Trophoblast cell (in vitro differentiated cells and primary cell): Measurements from ENCODE around the gene ANKIB1.
A peak's percentile ranks its signal among the peaks of the same experiment; 100 is the strongest.

Source experiments
- DNase-seq, 2 donors: peaks; one replicate each; pipeline ENCODE4 v3.0.0-alpha.2; 2016
- H2AFZ ChIP-seq: 2 replicates; pipeline ENCODE4 v1.6.1; 2013; ENCODE audit warnings: low read length, moderate library complexity, mild to moderate bottlenecking; ENCODE audit not compliant: insufficient read depth, poor library complexity
- H2AK5ac ChIP-seq: 2 replicates; pipeline ENCODE4 v1.6.1; 2013; ENCODE audit warnings: mild to moderate bottlenecking, low read length
- H2BK120ac ChIP-seq: 2 replicates; pipeline ENCODE4 v1.6.1; 2013; ENCODE audit warnings: low read length, mild to moderate bottlenecking, moderate library complexity; ENCODE audit not compliant: insufficient read depth, poor library complexity
- H2BK12ac ChIP-seq: 2 replicates; pipeline ENCODE4 v1.6.1; 2013; ENCODE audit warnings: mild to moderate bottlenecking, low read length, moderate library complexity
- H2BK5ac ChIP-seq: 2 replicates; pipeline ENCODE4 v1.6.1; 2013; ENCODE audit warnings: low read length, low read depth, moderate library complexity, mild to moderate bottlenecking; ENCODE audit not compliant: poor library complexity
- H3K14ac ChIP-seq: 2 replicates; pipeline ENCODE4 v1.6.1; 2013; ENCODE audit warnings: mild to moderate bottlenecking, low read length
- H3K18ac ChIP-seq: 2 replicates; pipeline ENCODE4 v1.6.1; 2013; ENCODE audit warnings: mild to moderate bottlenecking, low read length
- H3K23ac ChIP-seq: 2 replicates; pipeline ENCODE4 v1.6.1; 2013; ENCODE audit warnings: low read length
- H3K27ac ChIP-seq: 2 replicates; pipeline ENCODE4 v1.5.1; 2013; ENCODE audit warnings: low read depth, mild to moderate bottlenecking, inconsistent platforms, low read length, moderate library complexity
- H3K27me3 ChIP-seq: 2 replicates; pipeline ENCODE4 v1.6.1; 2013; ENCODE audit warnings: inconsistent platforms, mild to moderate bottlenecking, low read length, moderate library complexity; ENCODE audit not compliant: insufficient read depth
- H3K36me3 ChIP-seq, 2 experiments: 1 replicate in 1 of 2; 2 replicates in 1 of 2; pipeline ENCODE4 v1.6.1; 2013; ENCODE audit warnings: low read length in 2 of 2, mild to moderate bottlenecking in 2 of 2, moderate library complexity in 1 of 2; ENCODE audit not compliant: insufficient read depth in 2 of 2, control insufficient read depth in 1 of 2
- H3K4ac ChIP-seq: 2 replicates; pipeline ENCODE4 v1.6.1; 2013; ENCODE audit warnings: low read depth, mild to moderate bottlenecking, low read length, moderate library complexity
- H3K4me1 ChIP-seq, 2 experiments: 1 replicate in 1 of 2; 2 replicates in 1 of 2; pipeline ENCODE4 v1.6.1; 2013; ENCODE audit warnings: low read length in 2 of 2, mild to moderate bottlenecking in 2 of 2, moderate library complexity in 1 of 2; ENCODE audit not compliant: insufficient read depth in 2 of 2, control insufficient read depth in 1 of 2
- H3K4me2 ChIP-seq: 2 replicates; pipeline ENCODE4 v1.6.1; 2013; ENCODE audit warnings: inconsistent platforms, mild to moderate bottlenecking, low read length, moderate library complexity
- H3K4me3 ChIP-seq: 2 replicates; pipeline ENCODE4 v1.5.1; 2013; ENCODE audit warnings: mild to moderate bottlenecking, low read depth, low read length, inconsistent platforms
- H3K79me1 ChIP-seq: one replicate; pipeline ENCODE4 v1.6.1; 2013; ENCODE audit warnings: low read length
- H3K79me2 ChIP-seq: 2 replicates; pipeline ENCODE4 v1.6.1; 2013; ENCODE audit warnings: low read length, mild to moderate bottlenecking; ENCODE audit not compliant: control insufficient read depth, insufficient read depth, poor library complexity
- H3K9ac ChIP-seq: 2 replicates; pipeline ENCODE4 v1.6.1; 2013; ENCODE audit warnings: mild to moderate bottlenecking, low read length
- H3K9me3 ChIP-seq: 2 replicates; pipeline ENCODE4 v1.6.1; 2013; ENCODE audit warnings: low read depth, mild to moderate bottlenecking, control low read depth, inconsistent platforms, low read length; ENCODE audit not compliant: insufficient read depth
- H4K12ac ChIP-seq: 2 replicates; pipeline ENCODE4 v1.6.1; 2013; ENCODE audit warnings: low read depth, mild to moderate bottlenecking, low read length, moderate library complexity
- H4K8ac ChIP-seq: 2 replicates; pipeline ENCODE4 v1.6.1; 2013; ENCODE audit warnings: low read depth, mild to moderate bottlenecking, low read length, moderate library complexity
- H4K91ac ChIP-seq: one replicate; pipeline ENCODE4 v1.6.1; 2013; ENCODE audit warnings: low read depth, mild to moderate bottlenecking, low read length, moderate library complexity
- WGBS: extraction: QIAGEN DNeasy Blood & Tissue Kit; methylation state at CpG from one replicate; pipeline ENCODE4 v1.1.7; 2013; ENCODE audit warnings: missing lambda C conversion rate; ENCODE audit not compliant: insufficient read length, insufficient coverage; ENCODE audit errors: extremely low coverage; 5-methylcytosine and 5-hydroxymethylcytosine counted together

The ANKIB1 gene

DNA sequence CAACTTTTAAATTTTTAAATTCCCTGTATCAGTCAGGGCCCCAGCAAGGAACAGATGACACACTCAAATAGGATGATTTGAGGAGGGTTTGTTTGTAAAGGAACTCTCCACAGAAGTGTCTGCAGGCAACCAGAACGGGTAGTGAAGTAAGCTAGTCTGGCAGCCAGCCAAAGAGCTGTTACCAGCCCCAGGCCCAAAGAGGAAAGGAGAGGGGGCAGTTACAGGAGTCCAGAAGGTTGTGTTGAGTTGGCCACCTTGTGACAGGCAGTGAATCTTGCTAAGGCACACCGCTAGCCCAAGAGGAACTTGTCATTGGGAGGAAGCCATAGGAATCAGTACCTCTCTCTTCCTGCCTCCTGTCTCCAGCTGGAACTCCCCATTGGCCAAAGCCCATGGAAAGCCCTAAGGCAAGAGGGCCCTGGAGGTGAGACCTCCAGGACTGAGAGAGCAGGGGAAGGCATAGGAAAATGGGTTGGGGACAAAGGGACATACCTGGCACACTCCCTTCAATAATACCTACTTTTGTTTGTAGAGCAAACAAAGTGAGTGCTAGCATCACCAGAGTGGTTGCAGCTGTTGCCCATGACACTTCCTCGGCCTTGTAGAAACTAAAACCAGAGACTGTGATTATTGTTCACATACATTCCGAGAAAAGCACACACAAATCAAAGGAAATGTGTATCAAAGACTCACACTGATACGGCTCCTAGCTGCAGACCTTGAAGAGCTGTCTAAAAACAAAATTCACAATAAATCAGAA lies 176.1 kb downstream of the ANKIB1 start:
- H3K9me3 ChIP-seq: no peaks in the 10 kb centered on the region
- H4K12ac ChIP-seq: no peak overlapping the region
- no peak overlapping the region for H2AFZ ChIP-seq
- H2BK5ac ChIP-seq: no peak overlapping the region
- H3K14ac ChIP-seq: no peak overlapping the region
- no peak overlapping the region for H3K23ac ChIP-seq
- WGBS: no CpG with 5 or more reads among the region's 5 CpGs
- H2AK5ac ChIP-seq: no peak overlapping the region
- H3K9ac ChIP-seq: no peak overlapping the region
- H3K27me3 ChIP-seq: no peaks in the 10 kb centered on the region
- no peak overlapping the region for H3K27ac ChIP-seq
- no peaks in the 10 kb centered on the region for H3K4me1 ChIP-seq
- H4K8ac ChIP-seq: no peak overlapping the region
- H4K91ac ChIP-seq: no peak overlapping the region
- H3K18ac ChIP-seq: no peak overlapping the region
- no peaks in the 10 kb centered on the region for H3K36me3 ChIP-seq
- peak overlapping the region; percentile 16 for H2BK120ac ChIP-seq
- peaks cover 7% of the 10 kb centered on the region for H3K79me1 ChIP-seq
- no peak overlapping the region for H3K4me2 ChIP-seq
- H2BK12ac ChIP-seq: no peak overlapping the region
- H3K79me2 ChIP-seq: peaks cover 2% of the 10 kb centered on the region
- no peak overlapping the region for H3K4me3 ChIP-seq
- no peak for DNase-seq
- H3K4ac ChIP-seq: no peak overlapping the region

GRCh38 chr7:92422926-92423325 lies 177.2 kb downstream of the ANKIB1 start:
- no peaks in the 10 kb centered on the region for H3K27me3 ChIP-seq
- H2BK5ac ChIP-seq: no peak overlapping the region
- H4K91ac ChIP-seq: no peak overlapping the region
- H3K4ac ChIP-seq: no peak overlapping the region
- no peaks in the 10 kb centered on the region for H3K36me3 ChIP-seq
- no peak overlapping the region for H3K27ac ChIP-seq
- no CpG with 5 or more reads among the region's 6 CpGs for WGBS
- H3K14ac ChIP-seq: no peak overlapping the region
- H3K79me2 ChIP-seq: peaks cover 2% of the 10 kb centered on the region
- H2BK12ac ChIP-seq: peak overlapping the region; percentile 19
- H3K4me1 ChIP-seq: no peaks in the 10 kb centered on the region
- no peak overlapping the region for H3K23ac ChIP-seq
- no peak overlapping the region for H2AFZ ChIP-seq
- H3K4me3 ChIP-seq: no peak overlapping the region
- DNase-seq: no peak
- H3K9ac ChIP-seq: no peak overlapping the region
- H2AK5ac ChIP-seq: no peak overlapping the region
- no peak overlapping the region for H3K4me2 ChIP-seq
- no peak overlapping the region for H4K12ac ChIP-seq
- H3K79me1 ChIP-seq: peaks cover 7% of the 10 kb centered on the region
- H2BK120ac ChIP-seq: no peak overlapping the region
- H3K18ac ChIP-seq: no peak overlapping the region
- H4K8ac ChIP-seq: no peak overlapping the region
- H3K9me3 ChIP-seq: no peaks in the 10 kb centered on the region

- H2BK12ac ChIP-seq: no peak overlapping the region
- no peak overlapping the region for H3K9ac ChIP-seq
- no peak overlapping the region for H2AK5ac ChIP-seq
- peaks cover 7% of the 10 kb centered on the region for H3K79me1 ChIP-seq
- H3K4me2 ChIP-seq: no peak overlapping the region
- H3K14ac ChIP-seq: no peak overlapping the region
- H3K9me3 ChIP-seq: no peaks in the 10 kb centered on the region
- peak overlapping the region; percentile 91 for H3K23ac ChIP-seq
- no peak overlapping the region for H2AFZ ChIP-seq
- H4K91ac ChIP-seq: peak overlapping the region; percentile 7
- no peaks in the 10 kb centered on the region for H3K36me3 ChIP-seq
- no peaks in the 10 kb centered on the region for H3K27me3 ChIP-seq
- no peak overlapping the region for H4K12ac ChIP-seq
- peaks cover 2% of the 10 kb centered on the region for H3K79me2 ChIP-seq
- no peaks in the 10 kb centered on the region for H3K4me1 ChIP-seq
- DNase-seq: no peak
- no peak overlapping the region for H2BK5ac ChIP-seq
- no peak overlapping the region for H3K4ac ChIP-seq
- peak overlapping the region; percentile 57 for H3K4me3 ChIP-seq
- H3K27ac ChIP-seq: no peak overlapping the region
- H4K8ac ChIP-seq: no peak overlapping the region
- H3K18ac ChIP-seq: no peak overlapping the region
- 100% methylated on average over 2 of the region's 5 CpGs for WGBS
- H2BK120ac ChIP-seq: no peak overlapping the region
Observed at GRCh38 chr7:92423710-92424131, 177.9 kb downstream of the ANKIB1 start.

DNA sequence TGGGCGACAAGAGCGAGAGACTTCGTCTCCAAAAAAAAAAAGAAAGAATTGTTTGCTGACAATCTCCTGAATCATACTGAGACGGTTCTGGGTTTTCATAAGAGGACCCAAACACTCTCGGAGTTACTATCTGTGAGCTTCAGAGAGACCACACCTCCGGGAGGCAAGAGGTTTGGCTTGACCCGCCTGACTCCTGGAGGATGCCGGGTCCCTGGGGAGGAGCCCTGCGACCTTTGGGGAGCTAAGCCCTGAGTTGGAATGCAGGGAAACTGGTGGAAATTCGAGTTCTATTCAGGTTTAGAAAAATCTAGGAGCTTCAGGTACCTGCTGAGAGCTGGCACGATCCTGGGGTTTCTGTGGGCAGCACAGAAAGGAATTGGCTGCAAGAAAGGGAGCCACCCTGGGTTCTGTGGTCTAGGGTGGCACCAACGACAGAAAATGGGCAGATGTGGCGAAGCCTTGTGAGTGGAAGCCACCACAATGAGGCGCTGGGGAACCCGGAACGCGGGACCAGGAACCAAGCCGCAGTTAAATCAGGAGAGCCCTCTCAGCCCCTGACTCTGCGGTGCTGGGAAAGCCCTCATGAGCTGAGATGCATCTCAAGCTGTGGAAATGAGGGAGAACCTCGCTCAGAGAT lies 179.7 kb downstream of the ANKIB1 start:
- H4K12ac ChIP-seq: no peak overlapping the region
- no peaks in the 10 kb centered on the region for H3K36me3 ChIP-seq
- H3K18ac ChIP-seq: no peak overlapping the region
- no peak overlapping the region for H3K4me2 ChIP-seq
- peak overlapping the region; percentile 31 for H2BK120ac ChIP-seq
- H3K79me1 ChIP-seq: peaks cover 7% of the 10 kb centered on the region
- H3K79me2 ChIP-seq: peaks cover 2% of the 10 kb centered on the region
- no peaks in the 10 kb centered on the region for H3K4me1 ChIP-seq
- peak overlapping the region; percentile 16 for H4K8ac ChIP-seq
- H2AFZ ChIP-seq: no peak overlapping the region
- H3K9ac ChIP-seq: no peak overlapping the region
- no peak overlapping the region for H3K23ac ChIP-seq
- H4K91ac ChIP-seq: peak overlapping the region; percentile 89
- H3K27ac ChIP-seq: no peak overlapping the region
- H3K4ac ChIP-seq: no peak overlapping the region
- H2AK5ac ChIP-seq: peak overlapping the region; percentile 41
- H2BK12ac ChIP-seq: peak overlapping the region; percentile 36
- DNase-seq: peak; percentile 18 to 31
- WGBS: no CpG with 5 or more reads among the region's 20 CpGs
- H3K14ac ChIP-seq: no peak overlapping the region
- no peak overlapping the region for H3K4me3 ChIP-seq
- no peaks in the 10 kb centered on the region for H3K27me3 ChIP-seq
- H2BK5ac ChIP-seq: peak overlapping the region; percentile 27
- no peaks in the 10 kb centered on the region for H3K9me3 ChIP-seq
